Activated B cell treated with CpG ODN at 0.5 μM for 24 hours (primary cell): ENCODE data around the gene MACROD2. TPM values are rescaled to one million over a fixed set of nuclear protein-coding genes. Genes with fewer than 3 reads are reported as not detected.

ENCODE experiments used
- ATAC-seq: fragments of 200-7000 bp; cut with Tn5 transposase; one replicate; pipeline ENCODE4 v1.10.0; 2021; ENCODE audit warnings: low read depth, mild to moderate bottlenecking, moderate library complexity
- CTCF ChIA-PET: fragments of 350-600 bp; sonication (Branson Sonifier 250); formaldehyde crosslinking; loops from one replicate; lab custom pipeline; 2021; ENCODE audit warnings: antibody characterized with exemption; lab: Charles Lee
- POLR2A ChIA-PET: fragments of 350-600 bp; sonication (Branson Sonifier 250); formaldehyde crosslinking; loops from one replicate; lab custom pipeline; 2021; ENCODE audit warnings: antibody characterized with exemption; lab: Charles Lee
- DNase-seq: peaks from one replicate; pipeline ENCODE4 v3.0.0; 2022
- H3K27ac Mint-ChIP-seq: one replicate; pipeline ENCODE4 v1.8.0; 2020; ENCODE audit warnings: mixed read lengths
- H3K27me3 Mint-ChIP-seq: one replicate; pipeline ENCODE4 v1.8.0; 2021; ENCODE audit warnings: mixed read lengths
- H3K36me3 Mint-ChIP-seq: one replicate; pipeline ENCODE4 v1.8.0; 2021; ENCODE audit warnings: low read depth, mixed read lengths
- H3K4me1 Mint-ChIP-seq: one replicate; pipeline ENCODE4 v1.8.0; 2021; ENCODE audit warnings: mixed read lengths
- H3K4me3 Mint-ChIP-seq: one replicate; pipeline ENCODE4 v1.8.0; 2020; ENCODE audit warnings: mild to moderate bottlenecking, mixed read lengths
- H3K9me3 Mint-ChIP-seq: one replicate; pipeline ENCODE4 v1.8.0; 2020; ENCODE audit warnings: mixed read lengths
- intact Hi-C: fragments of 100-400 bp; cut with micrococcal nuclease; formaldehyde crosslinking; loops from one replicate; pipeline ENCODE4 v1.15.1; 2024
- total RNA-seq: library from RNA; stranded (reverse); gene quantifications from 2 replicates; pipeline ENCODE4 v1.2.3, GENCODE V29; 2022
- TF ChIP-seq, protein P1 (sequence below): fragments of 200-600 bp; IDR thresholded peaks from one replicate; pipeline ENCODE4 v1.8.0; 2022; ENCODE audit warnings: antibody characterized with exemption, mild to moderate bottlenecking

The MACROD2 gene
- total RNA-seq, 1 donor from 2014 or later, result 55.1 TPM

DNA sequence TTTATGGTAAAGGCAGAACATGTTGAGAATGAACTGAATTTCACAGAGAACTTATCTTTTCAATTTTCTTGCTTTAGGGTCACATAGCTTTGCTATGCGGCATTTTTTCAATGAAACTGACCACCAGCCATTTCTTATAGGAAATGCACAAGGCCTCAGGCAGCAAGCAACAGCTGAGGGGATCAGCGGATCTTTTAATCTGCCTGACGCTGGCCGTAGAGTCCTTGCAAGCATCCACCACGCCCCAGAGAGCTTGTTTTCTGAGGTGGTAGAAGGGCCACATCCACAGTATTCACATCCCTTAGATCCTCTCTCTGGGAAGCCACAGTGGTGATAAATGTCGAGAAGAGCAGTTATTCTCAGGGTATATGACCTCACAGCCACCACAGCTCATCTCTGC is 307.8 kb downstream of the MACROD2 start:
- intact Hi-C loops, result no loop called here
- DNase-seq (no peak), ATAC-seq (no peak)
- TF ChIP-seq, protein P1, sequence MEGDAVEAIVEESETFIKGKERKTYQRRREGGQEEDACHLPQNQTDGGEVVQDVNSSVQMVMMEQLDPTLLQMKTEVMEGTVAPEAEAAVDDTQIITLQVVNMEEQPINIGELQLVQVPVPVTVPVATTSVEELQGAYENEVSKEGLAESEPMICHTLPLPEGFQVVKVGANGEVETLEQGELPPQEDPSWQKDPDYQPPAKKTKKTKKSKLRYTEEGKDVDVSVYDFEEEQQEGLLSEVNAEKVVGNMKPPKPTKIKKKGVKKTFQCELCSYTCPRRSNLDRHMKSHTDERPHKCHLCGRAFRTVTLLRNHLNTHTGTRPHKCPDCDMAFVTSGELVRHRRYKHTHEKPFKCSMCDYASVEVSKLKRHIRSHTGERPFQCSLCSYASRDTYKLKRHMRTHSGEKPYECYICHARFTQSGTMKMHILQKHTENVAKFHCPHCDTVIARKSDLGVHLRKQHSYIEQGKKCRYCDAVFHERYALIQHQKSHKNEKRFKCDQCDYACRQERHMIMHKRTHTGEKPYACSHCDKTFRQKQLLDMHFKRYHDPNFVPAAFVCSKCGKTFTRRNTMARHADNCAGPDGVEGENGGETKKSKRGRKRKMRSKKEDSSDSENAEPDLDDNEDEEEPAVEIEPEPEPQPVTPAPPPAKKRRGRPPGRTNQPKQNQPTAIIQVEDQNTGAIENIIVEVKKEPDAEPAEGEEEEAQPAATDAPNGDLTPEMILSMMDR, result no peak
- no peaks in the 10 kb centered on the region for H3K36me3 Mint-ChIP-seq
- H3K9me3 Mint-ChIP-seq, result no peaks in the 10 kb centered on the region
- H3K4me1 Mint-ChIP-seq, result no peaks in the 10 kb centered on the region
- H3K27ac Mint-ChIP-seq, result no peak overlapping the region
- no peak overlapping the region for H3K4me3 Mint-ChIP-seq
- POLR2A ChIA-PET, result no interaction called here
- H3K27me3 Mint-ChIP-seq, result no peaks in the 10 kb centered on the region
- CTCF ChIA-PET, result no interaction called here

- H3K36me3 Mint-ChIP-seq, result no peaks in the 10 kb centered on the region
- intact Hi-C loops, result no loop called here
- H3K27me3 Mint-ChIP-seq, result no peaks in the 10 kb centered on the region
- H3K27ac Mint-ChIP-seq, result no peak overlapping the region
- no peaks in the 10 kb centered on the region for H3K4me1 Mint-ChIP-seq
- H3K9me3 Mint-ChIP-seq, result no peaks in the 10 kb centered on the region
- POLR2A ChIA-PET, result no interaction called here
- TF ChIP-seq, protein P1, result no peak
- DNase-seq (no peak), ATAC-seq (no peak)
- no peak overlapping the region for H3K4me3 Mint-ChIP-seq
- CTCF ChIA-PET, result no interaction called here
Measured at GRCh38 chr20:14303651-14304050, 308.3 kb downstream of the MACROD2 start.

DNA sequence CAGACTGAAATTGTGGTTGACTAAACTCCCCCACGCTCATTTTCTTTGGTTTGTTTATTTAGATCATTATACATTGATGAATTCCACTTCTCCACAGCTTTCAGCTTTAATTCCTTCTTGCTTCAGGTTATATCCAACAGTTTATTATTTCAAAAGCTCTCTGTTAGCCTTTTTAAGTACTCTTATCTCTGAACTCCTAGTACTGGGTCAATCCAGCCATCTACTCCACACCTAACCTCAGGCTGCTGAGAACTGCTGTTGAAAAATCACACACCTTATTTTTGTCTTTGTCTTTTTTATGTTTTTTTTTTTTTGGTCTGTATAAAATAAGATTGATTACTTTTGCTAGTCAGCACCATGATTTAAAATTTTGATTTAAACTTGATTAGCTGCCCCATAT is 309.2 kb downstream of the MACROD2 start:
- ChIA-PET POLR2A (no interaction called here), CTCF (interaction anchor here (0.9 kb wide), 1 partner anchor 13 kb away, joined by 3 read pairs; no protein-coding TSS in a partner anchor)
- Mint-ChIP-seq H3K36me3 (no peaks in the 10 kb centered on the region), H3K4me3 (no peak overlapping the region), H3K9me3 (no peaks in the 10 kb centered on the region), H3K27me3 (no peaks in the 10 kb centered on the region), H3K27ac (no peak overlapping the region), H3K4me1 (no peaks in the 10 kb centered on the region)
- ATAC-seq (no peak), DNase-seq (no peak)
- TF ChIP-seq, protein P1, result no peak
- intact Hi-C loops, result no loop called here

DNA sequence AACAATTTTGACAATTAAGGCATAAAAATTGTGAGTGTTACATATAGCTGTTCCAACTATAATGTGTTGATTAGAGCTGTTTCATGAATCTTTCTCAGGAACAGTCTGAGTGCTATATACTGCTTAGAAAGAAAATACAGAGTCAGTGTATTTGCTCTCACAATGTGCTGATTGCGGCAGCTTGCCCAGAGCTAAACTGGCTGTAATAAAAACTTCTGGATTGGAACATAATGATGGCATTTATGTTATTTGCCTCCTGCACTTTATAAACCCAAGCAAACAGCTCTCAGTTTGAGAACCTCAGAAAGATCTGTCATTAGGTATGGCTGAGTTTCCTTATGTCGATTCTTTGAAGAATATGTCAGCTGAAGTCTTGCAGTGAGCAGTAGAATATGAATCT is 312.6 kb downstream of the MACROD2 start:
- ATAC-seq (no peak), DNase-seq (no peak)
- no peak overlapping the region for H3K4me3 Mint-ChIP-seq
- ChIA-PET POLR2A (no interaction called here), CTCF (no interaction called here)
- TF ChIP-seq, protein P1, result no peak
- no peaks in the 10 kb centered on the region for H3K27me3 Mint-ChIP-seq
- no peak overlapping the region for H3K27ac Mint-ChIP-seq
- intact Hi-C loops, result no loop called here
- H3K9me3 Mint-ChIP-seq, result no peaks in the 10 kb centered on the region
- no peaks in the 10 kb centered on the region for H3K4me1 Mint-ChIP-seq
- H3K36me3 Mint-ChIP-seq, result no peaks in the 10 kb centered on the region

DNA sequence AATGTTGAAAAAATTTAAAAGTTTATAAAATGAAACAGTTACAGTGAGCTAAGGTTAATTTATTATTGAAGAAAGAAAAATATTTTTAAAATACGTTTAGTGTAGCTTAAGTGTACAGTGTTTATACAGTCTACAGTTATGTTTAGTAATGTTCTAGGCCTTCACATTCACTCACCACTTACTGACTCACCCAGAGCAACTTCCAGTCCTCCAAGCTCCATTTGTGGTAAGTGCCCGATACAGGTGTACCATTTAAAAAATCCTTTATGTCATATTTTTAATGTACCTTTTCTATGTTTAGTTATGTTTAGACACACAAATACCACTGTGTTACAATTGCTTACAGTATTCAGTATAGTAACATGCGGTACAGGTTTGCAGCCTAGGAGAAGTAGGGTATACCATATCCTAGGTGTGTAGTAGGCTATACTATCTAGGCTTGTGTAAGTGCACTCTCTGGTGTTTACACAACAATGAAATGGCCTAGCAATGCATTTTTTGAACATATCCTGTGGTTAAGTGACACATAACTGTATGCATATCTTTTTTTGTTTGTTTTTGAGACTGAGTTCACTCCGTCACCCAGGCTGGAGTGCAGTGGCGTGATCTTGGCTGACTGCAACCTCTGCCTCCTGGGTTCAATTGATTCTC is 315.8 kb downstream of the MACROD2 start:
- intact Hi-C loops, result no loop called here
- no peaks in the 10 kb centered on the region for H3K36me3 Mint-ChIP-seq
- TF ChIP-seq, protein P1, result no peak
- ChIA-PET POLR2A (no interaction called here), CTCF (no interaction called here)
- no peaks in the 10 kb centered on the region for H3K9me3 Mint-ChIP-seq
- no peak overlapping the region for H3K27ac Mint-ChIP-seq
- DNase-seq (no peak), ATAC-seq (no peak)
- H3K4me1 Mint-ChIP-seq, result no peaks in the 10 kb centered on the region
- no peak overlapping the region for H3K4me3 Mint-ChIP-seq
- H3K27me3 Mint-ChIP-seq, result no peaks in the 10 kb centered on the region
